Lung (tissue), 12 donors: ENCODE results near the gene FGF4. TPM values are rescaled to one million over a fixed set of nuclear protein-coding genes. Genes with fewer than 3 reads are reported as not detected.

ENCODE experiments used
- ATAC-seq: fragments of 200-7000 bp; cut with Tn5 transposase; one replicate; pipeline ENCODE4 v1.9.1; 2020; ENCODE audit warnings: moderate number of reproducible peaks; ENCODE audit not compliant: insufficient read depth, low FRiP score
- DNase-seq, 3 donors: peaks; one replicate each; pipeline ENCODE4 v3.0.0-alpha.2; 2013 to 2017
- H3K27ac ChIP-seq, 2 donors: one replicate each; pipeline ENCODE4 v1.5.1; 2013; ENCODE audit warnings: mild to moderate bottlenecking in 2 of 2, moderate library complexity in 2 of 2, control low read depth in 1 of 2, inconsistent platforms in 1 of 2, low read depth in 1 of 2, low read length in 1 of 2
- H3K27me3 ChIP-seq, 3 donors: one replicate each; pipeline ENCODE4 v1.5.1; 2013; ENCODE audit warnings: low read length in 2 of 3; ENCODE audit not compliant: control insufficient read depth in 3 of 3, insufficient read depth in 3 of 3
- H3K36me3 ChIP-seq, 4 donors: one replicate each; pipeline ENCODE4 v1.5.1; 2013; ENCODE audit warnings: low read length in 4 of 4, mild to moderate bottlenecking in 1 of 4, moderate library complexity in 1 of 4; ENCODE audit not compliant: control insufficient read depth in 4 of 4, insufficient read depth in 4 of 4
- H3K4me1 ChIP-seq, 5 donors: one replicate each; pipeline ENCODE4 v1.5.1; 2013; ENCODE audit warnings: low read length in 5 of 5, mild to moderate bottlenecking in 2 of 5, moderate library complexity in 1 of 5; ENCODE audit not compliant: control insufficient read depth in 5 of 5, insufficient read depth in 5 of 5
- H3K4me3 ChIP-seq: one replicate; pipeline ENCODE4 v1.5.1; 2013; ENCODE audit warnings: mild to moderate bottlenecking, control low read depth, moderate library complexity
- H3K9ac ChIP-seq, 2 donors: one replicate each; pipeline ENCODE4 v1.5.1; 2013; ENCODE audit warnings: low read length in 2 of 2, control low read depth in 1 of 2; ENCODE audit not compliant: insufficient read depth in 1 of 2
- H3K9me3 ChIP-seq, 4 donors: one replicate each; pipeline ENCODE4 v1.5.1; 2013; ENCODE audit warnings: low read length in 3 of 4, mild to moderate bottlenecking in 1 of 4, moderate library complexity in 1 of 4; ENCODE audit not compliant: control insufficient read depth in 4 of 4, insufficient read depth in 3 of 4
- CTCF ChIP-seq: IDR thresholded peaks from 2 replicates; pipeline ENCODE4 v1.5.1; 2012; ENCODE audit warnings: mild to moderate bottlenecking; ENCODE audit errors: control extremely low read depth, extremely low read depth
- WGBS, 2 donors: extraction: QIAGEN DNeasy Blood & Tissue Kit; methylation state at CpG; one replicate each; pipeline ENCODE4 v1.1.7; 2013; 5-methylcytosine and 5-hydroxymethylcytosine counted together
- polyA plus RNA-seq, 2 donors: library from polyadenylated mRNA; stranded (reverse); fragments of 200-250 nt; gene quantifications; one replicate each; pipeline ENCODE4 v1.2.1, GENCODE V29; 2013
- total RNA-seq, 2 donors: library from RNA; depleted of rRNA in 1 of 2; stranded (reverse); fragments of >200 nt in 1 of 2; gene quantifications; one replicate each; pipeline ENCODE4 v1.2.1, GENCODE V29; 2014 to 2021
- donor health status: control.
- donor health status: control.
- donor health status: Bipolar disorder and iron deficiency.
- donor health status: healthy.
- donor health status: DM: yes; HTN: yes; CAD: no.

FGF4 gene
- total and polyA plus RNA-seq, 4 donors = not detected

- Histone ChIP-seq H3K27ac (no peak overlapping the region), H3K9me3 (peaks cover 0 to 6% (median 1%) of the 10 kb centered on the region in 4 donors), H3K9ac (no peak overlapping the region), H3K27me3 (peaks cover 0 to 6% (median 2%) of the 10 kb centered on the region in 3 donors), H3K4me3 (no peak overlapping the region), H3K36me3 (no peaks in the 10 kb centered on the region), H3K4me1 (no peaks in the 10 kb centered on the region)
- DNase-seq = no peak
- no peak for ATAC-seq
- WGBS, 2 donors = 20 to 23% methylated on average over 3 of the region's 3 CpGs
- no peak for TF ChIP-seq CTCF
Measured at GRCh38 chr11:69799582-69799981, 24.4 kb upstream of the FGF4 start.

GRCh38 chr11:69799097-69799496, 24.0 kb upstream of the FGF4 start:
- no peak overlapping the region for H3K4me3 ChIP-seq
- no peak overlapping the region for H3K9ac ChIP-seq
- no peak overlapping the region for H3K27ac ChIP-seq
- no peaks in the 10 kb centered on the region for H3K36me3 ChIP-seq
- no peak for ATAC-seq
- TF ChIP-seq CTCF = no peak
- peaks cover 0 to 6% (median 1%) of the 10 kb centered on the region in 4 donors for H3K9me3 ChIP-seq
- no peaks in the 10 kb centered on the region for H3K4me1 ChIP-seq
- H3K27me3 ChIP-seq = peaks cover 0 to 6% (median 2%) of the 10 kb centered on the region in 3 donors
- DNase-seq = no peak
- 90 to 100% methylated on average over 3 of the region's 3 CpGs for WGBS, 2 donors

GRCh38 chr11:69797737-69798528, 22.8 kb upstream of the FGF4 start:
- no peak for ATAC-seq
- 73 to 80% methylated on average over 14 of the region's 14 CpGs for WGBS, 2 donors
- TF ChIP-seq CTCF = no peak

GRCh38 chr11:69797156-69797555, 22.0 kb upstream of the FGF4 start:
- no peak overlapping the region for H3K27ac ChIP-seq
- peaks cover 0 to 3% (median 0%) of the 10 kb centered on the region in 3 donors for H3K27me3 ChIP-seq
- 72 to 80% methylated on average over 14 of the region's 14 CpGs for WGBS, 2 donors
- no peaks in the 10 kb centered on the region for H3K36me3 ChIP-seq
- DNase-seq = no peak
- H3K9ac ChIP-seq = no peak overlapping the region
- H3K9me3 ChIP-seq = peaks cover 0 to 9% (median 1%) of the 10 kb centered on the region in 4 donors
- no peak overlapping the region for H3K4me3 ChIP-seq
- ATAC-seq = no peak
- no peaks in the 10 kb centered on the region for H3K4me1 ChIP-seq
- TF ChIP-seq CTCF = no peak

More at GRCh38 chr11:69797737-69798528, 22.8 kb upstream of the FGF4 start:
- Histone ChIP-seq H3K9me3 (peaks cover 0 to 8% (median 1%) of the 10 kb centered on the region in 4 donors), H3K27me3 (peaks cover 0 to 3% (median 0%) of the 10 kb centered on the region in 3 donors), H3K36me3 (no peaks in the 10 kb centered on the region), H3K9ac (no peak overlapping the region), H3K4me1 (no peaks in the 10 kb centered on the region), H3K27ac (no peak overlapping the region), H3K4me3 (no peak overlapping the region)
- no peak for DNase-seq
